Measurements from ENCODE around the gene NMT1.

DNA sequence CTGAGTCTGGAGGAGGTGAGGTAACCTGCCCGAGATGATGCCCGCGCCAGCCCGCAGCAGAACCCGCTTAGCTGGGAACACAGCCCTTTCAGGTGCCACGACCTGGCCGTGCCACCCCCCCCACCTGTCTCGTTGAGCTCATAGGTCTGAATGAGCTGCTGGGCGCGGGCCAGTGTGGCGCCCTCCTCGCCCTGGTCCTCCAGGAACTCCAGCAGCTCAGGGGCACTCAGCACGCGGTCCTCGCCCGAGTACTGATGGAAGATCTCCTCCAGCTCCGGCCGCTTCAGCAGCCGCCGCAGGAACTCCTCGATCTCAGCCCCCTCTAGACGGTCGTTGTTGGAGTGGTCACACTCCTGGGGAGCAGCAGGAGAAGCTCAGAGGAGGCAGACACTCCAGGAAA, 57.6 kb downstream of the NMT1 start:
- TF ChIP-seq, protein P1, sequence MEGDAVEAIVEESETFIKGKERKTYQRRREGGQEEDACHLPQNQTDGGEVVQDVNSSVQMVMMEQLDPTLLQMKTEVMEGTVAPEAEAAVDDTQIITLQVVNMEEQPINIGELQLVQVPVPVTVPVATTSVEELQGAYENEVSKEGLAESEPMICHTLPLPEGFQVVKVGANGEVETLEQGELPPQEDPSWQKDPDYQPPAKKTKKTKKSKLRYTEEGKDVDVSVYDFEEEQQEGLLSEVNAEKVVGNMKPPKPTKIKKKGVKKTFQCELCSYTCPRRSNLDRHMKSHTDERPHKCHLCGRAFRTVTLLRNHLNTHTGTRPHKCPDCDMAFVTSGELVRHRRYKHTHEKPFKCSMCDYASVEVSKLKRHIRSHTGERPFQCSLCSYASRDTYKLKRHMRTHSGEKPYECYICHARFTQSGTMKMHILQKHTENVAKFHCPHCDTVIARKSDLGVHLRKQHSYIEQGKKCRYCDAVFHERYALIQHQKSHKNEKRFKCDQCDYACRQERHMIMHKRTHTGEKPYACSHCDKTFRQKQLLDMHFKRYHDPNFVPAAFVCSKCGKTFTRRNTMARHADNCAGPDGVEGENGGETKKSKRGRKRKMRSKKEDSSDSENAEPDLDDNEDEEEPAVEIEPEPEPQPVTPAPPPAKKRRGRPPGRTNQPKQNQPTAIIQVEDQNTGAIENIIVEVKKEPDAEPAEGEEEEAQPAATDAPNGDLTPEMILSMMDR (IDR thresholded peaks at IDR 0.05) = no peak
- TF ChIP-seq POLR2A (IDR thresholded peaks at IDR 0.05) = no peak
- no peak for TF ChIP-seq POLR2AphosphoS5 (IDR thresholded peaks at IDR 0.05)

All from prostate gland (tissue), 2 donors.